GM21360 (cell line): ENCODE results near the gene SDK1.

ENCODE experiments used
- ATAC-seq: cut with Tn5 transposase; IDR thresholded peaks from one replicate; pipeline ENCODE4 v1.9.1; 2021; ENCODE audit warnings: mild to moderate bottlenecking, moderate library complexity; ENCODE audit not compliant: unreplicated experiment

SDK1 gene

GRCh38 chr7:3969286-3969685 lies 668.2 kb downstream of the SDK1 start:
- ATAC-seq = no peak

DNA sequence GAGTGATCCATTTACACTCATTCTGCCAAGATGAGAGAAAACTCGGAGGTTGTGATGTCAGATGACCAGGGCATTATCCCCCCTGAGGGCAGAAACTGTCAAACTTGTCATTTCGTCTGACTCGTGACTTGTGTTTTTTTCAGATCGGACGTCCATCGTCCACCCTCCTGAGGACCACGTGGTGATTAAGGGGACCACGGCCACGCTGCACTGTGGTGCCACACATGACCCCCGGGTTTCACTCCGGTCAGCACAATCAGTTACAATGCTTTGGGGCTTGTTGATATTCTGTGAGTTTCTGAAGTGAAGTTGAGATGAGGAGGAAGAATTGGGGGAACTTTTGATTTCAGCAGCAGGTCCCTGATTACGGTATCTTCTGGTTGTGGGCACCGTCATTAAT lies 670.3 kb downstream of the SDK1 start:
- no peak for ATAC-seq

DNA sequence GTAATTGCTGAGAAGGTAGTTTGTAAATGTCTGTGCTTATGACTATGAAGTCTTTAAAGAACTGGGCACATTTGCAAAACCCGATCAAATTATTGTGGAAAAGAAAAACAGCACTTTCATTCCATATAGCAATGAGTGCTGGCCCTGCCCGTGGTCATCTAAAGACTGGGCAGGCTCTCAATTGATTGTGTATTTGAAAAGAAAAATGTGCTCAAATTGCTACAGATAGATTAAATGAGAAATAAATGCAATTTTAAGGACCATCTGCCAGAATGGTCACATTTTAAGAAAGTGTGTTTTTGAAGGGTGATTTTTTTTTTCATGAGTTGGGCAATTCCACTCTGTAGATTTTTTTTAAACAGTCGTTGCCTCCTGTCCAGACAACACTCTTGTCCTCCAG lies 672.2 kb downstream of the SDK1 start:
- no peak for ATAC-seq

GRCh38 chr7:3974329-3974728 lies 673.3 kb downstream of the SDK1 start:
- no peak for ATAC-seq

DNA sequence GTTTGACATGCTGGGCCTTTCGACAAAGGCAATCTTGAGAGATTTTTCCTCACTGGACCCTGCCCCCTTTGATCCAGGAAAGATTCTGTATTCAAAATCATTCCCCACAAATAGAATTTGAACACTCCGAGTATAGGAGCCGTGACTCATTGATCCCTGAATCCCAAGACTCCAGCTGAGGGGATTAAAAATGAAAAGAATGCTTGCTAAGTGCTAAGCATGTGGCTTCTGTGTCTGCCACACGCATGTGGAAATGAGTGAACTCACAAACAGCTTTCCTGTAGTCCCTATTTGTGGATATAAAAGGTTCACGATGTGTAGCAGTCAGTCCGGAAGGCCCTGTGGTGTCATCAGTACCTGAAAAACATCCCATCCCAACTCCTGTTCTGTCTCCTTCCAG lies 674.3 kb downstream of the SDK1 start:
- no peak for ATAC-seq

DNA sequence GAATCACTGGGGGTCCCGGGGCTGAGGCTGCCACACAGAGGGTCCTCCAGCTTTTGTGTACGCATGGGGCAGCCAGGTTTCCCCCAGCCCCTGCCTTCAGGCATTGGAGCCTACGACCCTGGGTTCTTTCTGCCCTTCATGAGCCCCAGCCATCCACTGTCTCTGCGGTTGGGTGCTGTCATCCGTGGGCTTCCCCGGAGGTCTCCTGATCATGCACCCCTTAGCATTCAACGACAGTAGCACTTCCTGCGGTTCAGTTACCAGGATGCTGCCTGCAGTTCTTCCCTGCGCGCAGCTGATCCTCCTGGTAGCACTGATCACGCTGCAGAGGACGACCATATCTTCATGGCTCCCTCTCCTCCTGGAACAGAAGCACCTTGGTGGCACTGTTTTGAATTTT lies 676.3 kb downstream of the SDK1 start:
- no peak for ATAC-seq

DNA sequence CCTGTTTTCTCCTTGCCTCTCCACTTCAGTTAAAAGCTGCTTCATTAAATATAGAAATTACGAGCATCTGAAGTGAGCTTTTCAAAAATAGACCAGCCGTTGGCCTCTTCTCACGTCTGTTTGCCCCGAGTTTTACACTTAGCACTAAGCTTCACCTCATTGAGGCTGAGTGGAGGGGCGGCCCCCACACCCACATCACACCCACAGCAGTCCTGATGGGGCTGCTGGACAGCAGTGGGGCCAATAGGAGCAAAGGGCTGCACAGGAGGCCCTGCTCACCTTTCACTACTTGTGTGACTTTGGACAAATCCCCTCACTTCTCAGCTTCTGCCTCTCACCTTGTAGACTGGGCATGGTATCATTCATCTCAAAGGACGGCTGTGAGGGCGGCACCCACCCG lies 677.8 kb downstream of the SDK1 start:
- ATAC-seq = no peak

- no peak for ATAC-seq
Observed at GRCh38 chr7:3979611-3980299, 678.7 kb downstream of the SDK1 start.

DNA sequence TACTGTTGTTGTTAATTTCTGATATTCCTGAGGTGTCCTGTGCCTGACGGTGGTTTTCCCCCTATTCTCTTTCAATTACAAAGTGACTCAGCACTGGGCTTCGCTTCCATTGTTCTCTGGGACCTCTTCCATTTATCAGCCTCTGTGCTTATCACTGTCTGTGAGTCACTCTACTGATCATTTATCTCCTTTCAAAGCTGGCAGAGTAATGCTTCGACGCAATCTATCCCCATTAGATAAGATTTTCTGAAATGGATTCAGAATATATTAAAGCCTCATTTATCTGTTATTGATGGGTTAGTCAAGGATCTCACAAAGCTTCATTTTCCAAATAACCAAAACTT lies 679.2 kb downstream of the SDK1 start:
- no peak for ATAC-seq

- ATAC-seq = no peak
Observed at GRCh38 chr7:3981281-3981680, 680.2 kb downstream of the SDK1 start.

DNA sequence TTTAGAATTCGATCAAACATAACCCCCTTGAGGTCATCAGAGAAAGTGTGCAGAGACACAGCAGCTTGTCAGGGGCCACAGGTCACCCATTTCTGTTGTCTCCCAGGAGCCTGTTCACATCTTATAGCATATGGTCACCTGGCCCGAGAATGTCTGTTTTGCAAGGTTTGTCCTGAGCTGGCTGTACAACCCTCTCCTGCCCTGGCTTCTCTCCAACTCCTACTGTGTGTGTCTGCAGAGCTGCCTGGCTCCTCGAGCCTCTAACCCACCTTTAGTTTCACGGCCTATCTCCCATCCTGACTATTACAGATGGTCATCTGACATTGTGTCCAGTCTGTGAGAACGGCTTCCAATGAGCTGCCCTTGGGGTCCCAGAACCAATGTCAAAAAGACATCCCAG lies 683.4 kb downstream of the SDK1 start:
- no peak for ATAC-seq

DNA sequence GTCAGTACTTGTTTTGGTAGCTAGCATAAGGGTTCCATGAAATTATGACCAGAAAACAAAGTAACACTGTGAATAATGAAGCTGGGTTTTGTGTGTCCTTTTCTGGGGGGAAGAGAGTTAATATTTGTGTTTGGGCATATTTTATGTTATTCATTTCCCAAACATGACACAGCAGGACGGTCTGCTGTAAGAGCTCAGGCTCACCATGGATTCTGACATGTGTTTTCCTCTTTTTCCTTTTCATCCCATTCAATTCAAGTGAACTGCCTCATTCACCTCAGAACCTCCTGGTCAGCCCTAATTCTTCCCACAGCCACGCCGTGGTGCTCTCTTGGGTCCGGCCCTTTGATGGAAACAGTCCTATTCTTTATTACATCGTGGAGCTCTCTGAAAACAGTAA lies 685.9 kb downstream of the SDK1 start:
- no peak for ATAC-seq

GRCh38 chr7:3987426-3987927 lies 686.4 kb downstream of the SDK1 start:
- no peak for ATAC-seq

- no peak for ATAC-seq
Observed at GRCh38 chr7:3989723-3990122, 688.7 kb downstream of the SDK1 start.

- ATAC-seq = no peak
Observed at GRCh38 chr7:3991731-3992231, 690.7 kb downstream of the SDK1 start.

GRCh38 chr7:3992841-3993240 lies 691.8 kb downstream of the SDK1 start:
- ATAC-seq = no peak

- no peak for ATAC-seq
Observed at GRCh38 chr7:3994764-3995163, 693.7 kb downstream of the SDK1 start.

DNA sequence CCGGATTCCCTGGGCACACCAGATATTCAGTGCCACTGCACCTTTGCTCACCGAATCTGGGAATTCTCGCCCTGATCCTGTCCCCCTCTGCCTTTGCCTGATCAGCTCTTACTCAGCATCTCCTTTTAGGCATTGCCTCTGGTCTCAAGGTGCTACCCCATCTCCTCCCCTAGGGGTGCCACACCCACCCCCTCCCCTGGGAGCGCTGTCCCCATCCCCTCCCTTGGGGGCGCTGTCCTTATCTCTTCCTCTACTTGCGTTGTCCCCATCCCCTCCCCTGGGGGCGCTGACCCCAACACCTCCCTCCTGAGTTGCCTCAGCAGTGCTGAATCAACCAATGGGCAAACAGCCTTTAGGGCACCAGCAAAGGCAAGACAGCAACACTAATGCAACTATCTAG lies 694.1 kb downstream of the SDK1 start:
- no peak for ATAC-seq

- no peak for ATAC-seq
Observed at GRCh38 chr7:3998060-3998459, 697.0 kb downstream of the SDK1 start.

DNA sequence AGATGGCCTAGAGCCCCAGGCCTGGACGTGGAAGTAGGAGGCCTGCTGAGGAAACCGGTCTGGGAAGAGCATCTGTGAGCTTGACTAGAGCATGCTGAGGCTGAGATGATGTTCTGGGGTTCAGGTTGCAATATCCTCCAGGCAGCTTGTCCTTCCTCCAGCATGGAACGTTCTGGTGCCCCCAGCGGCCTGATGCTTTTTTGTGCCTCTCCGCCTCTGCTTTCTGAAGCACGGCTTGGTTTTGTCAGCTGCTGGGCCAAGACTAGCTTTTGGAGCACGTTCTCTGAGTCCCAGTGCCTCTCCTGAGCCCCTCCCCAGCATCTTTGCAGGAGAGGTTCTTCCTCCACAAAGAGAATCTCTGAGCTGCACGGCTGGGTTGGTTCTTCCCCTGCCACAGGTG lies 699.1 kb downstream of the SDK1 start:
- no peak for ATAC-seq

DNA sequence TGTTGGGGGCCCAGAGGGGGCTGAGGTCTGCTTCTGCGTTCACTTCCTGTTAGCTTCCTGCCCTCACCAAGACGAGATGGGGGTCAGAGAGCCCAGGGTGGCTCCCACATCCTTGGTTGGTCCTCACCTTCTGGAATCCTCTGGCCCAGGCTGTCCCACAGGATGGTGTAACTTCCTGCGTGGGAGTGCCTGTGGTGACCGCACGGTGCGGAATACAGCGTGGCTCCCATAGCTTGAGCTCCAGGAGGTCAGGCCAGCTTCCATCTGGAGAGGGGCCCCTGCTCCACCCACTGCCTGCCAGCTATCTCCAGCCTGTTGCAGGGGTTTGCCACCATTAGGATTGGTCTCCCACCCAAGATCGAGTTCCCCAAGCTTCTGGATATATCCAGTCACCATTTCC lies 699.9 kb downstream of the SDK1 start:
- ATAC-seq = no peak

DNA sequence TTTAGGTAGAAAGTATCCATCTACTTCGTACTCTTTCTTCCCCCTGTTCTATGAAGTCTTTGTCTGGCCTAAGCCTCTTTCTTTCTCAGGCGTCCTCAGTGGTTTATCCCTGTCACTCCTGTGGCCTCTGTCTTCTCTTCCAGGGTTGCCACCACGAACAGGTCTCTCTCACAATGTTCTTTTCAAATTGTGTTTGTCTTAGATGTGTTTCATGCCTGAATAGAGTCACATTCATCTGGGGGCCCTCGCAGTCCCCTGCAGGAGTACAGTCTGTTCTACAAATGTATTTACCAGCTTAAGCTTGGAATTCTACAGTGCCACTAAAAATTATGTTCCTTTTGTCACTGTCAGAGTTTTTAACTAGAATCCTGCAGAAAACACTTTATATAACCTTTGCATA lies 700.7 kb downstream of the SDK1 start:
- ATAC-seq = no peak

- no peak for ATAC-seq
Observed at GRCh38 chr7:4003503-4003902, 702.5 kb downstream of the SDK1 start.
